HepG2 (cell line): ENCODE data around the gene TBXAS1. TPM values are rescaled to one million over a fixed set of nuclear protein-coding genes. Genes with fewer than 3 reads are reported as not detected.

Experiments
- ARNT2 ChIP-seq: sonication (generic); formaldehyde crosslinking; IDR thresholded peaks from 2 replicates; pipeline ENCODE4 v1.8.0; 2022; ENCODE audit warnings: mild to moderate bottlenecking, low read depth, missing genetic modification reagents, moderate library complexity
- EP300 ChIP-seq, 3 experiments: sonication (generic) in 1 of 3; formaldehyde crosslinking in 1 of 3; IDR thresholded peaks; 2 replicates each; pipeline versions ENCODE4 v1.5.1 to v1.6.1; 2011 to 2020; ENCODE audit warnings: low read depth in 2 of 3, low read length in 2 of 3, borderline replicate concordance in 1 of 3, improper control_type of control experiment in 1 of 3, mild to moderate bottlenecking in 1 of 3, missing genetic modification reagents in 1 of 3, moderate library complexity in 1 of 3
- FLYWCH1 ChIP-seq: sonication (generic); formaldehyde crosslinking; IDR thresholded peaks from 2 replicates; pipeline ENCODE4 v1.8.1; 2023; ENCODE audit warnings: mild to moderate bottlenecking, missing genetic modification reagents
- FOXK1 ChIP-seq: sonication (generic); formaldehyde crosslinking; IDR thresholded peaks from 2 replicates; pipeline ENCODE4 v1.4.0; 2020; ENCODE audit warnings: low read depth, missing genetic modification reagents, borderline replicate concordance
- HOXA5 ChIP-seq: sonication (generic); formaldehyde crosslinking; IDR thresholded peaks from 2 replicates; pipeline ENCODE4 v1.4.0; 2020; ENCODE audit warnings: missing genetic modification reagents
- SATB2 ChIP-seq: sonication (generic); formaldehyde crosslinking; IDR thresholded peaks from 2 replicates; pipeline ENCODE4 v1.5.0; 2020; ENCODE audit warnings: missing genetic modification reagents
- SMAD9 ChIP-seq: sonication (generic); formaldehyde crosslinking; IDR thresholded peaks from 2 replicates; pipeline ENCODE4 v1.5.1; 2020; ENCODE audit warnings: mild to moderate bottlenecking, missing genetic modification reagents
- SPEN ChIP-seq: sonication (generic); formaldehyde crosslinking; IDR thresholded peaks from 2 replicates; pipeline ENCODE4 v1.5.1; 2020; ENCODE audit warnings: low read depth, mild to moderate bottlenecking, missing genetic modification reagents
- ZNF20 ChIP-seq: sonication (generic); formaldehyde crosslinking; IDR thresholded peaks from 2 replicates; pipeline ENCODE4 v1.4.0; 2020; ENCODE audit warnings: mild to moderate bottlenecking, moderate library complexity, missing genetic modification reagents
- ZNF567 ChIP-seq: sonication (generic); formaldehyde crosslinking; IDR thresholded peaks from 2 replicates; pipeline ENCODE4 v1.8.1; 2023; ENCODE audit warnings: mild to moderate bottlenecking, missing genetic modification reagents, borderline replicate concordance
- ZNF749 ChIP-seq: sonication (generic); formaldehyde crosslinking; IDR thresholded peaks from 2 replicates; pipeline ENCODE4 v1.8.0; 2022; ENCODE audit warnings: mild to moderate bottlenecking, missing genetic modification reagents, moderate library complexity, borderline replicate concordance
- ZNF790 ChIP-seq: sonication (generic); formaldehyde crosslinking; IDR thresholded peaks from 2 replicates; pipeline ENCODE4 v1.8.0; 2022; ENCODE audit warnings: missing genetic modification reagents, mild to moderate bottlenecking, borderline replicate concordance
- polyA plus RNA-seq, 8 experiments: library from polyadenylated mRNA; depleted of rRNA in 3 of 8; stranded (reverse) in 7 of 8; unstranded in 1 of 8; fragments of >200 nt; fragmentation: Illumina TruSeq in 4 of 8; extraction: Trizol in 4 of 8; gene quantifications; 2 replicates each; pipeline versions ENCODE4 v1.2.1 to v1.2.3, GENCODE V29; 2011 to 2016; ENCODE audit warnings: low read depth in 4 of 8, missing spikeins in 1 of 8, mixed read lengths in 1 of 8; ENCODE audit not compliant: insufficient read depth in 1 of 8
- total RNA-seq, 5 experiments: library from RNA; depleted of rRNA; stranded (reverse); fragments of >200 nt; fragmentation: Illumina TruSeq; extraction: Trizol; gene quantifications; 2 replicates each; pipeline ENCODE4 v1.2.3, GENCODE V29; 2016; ENCODE audit warnings: low read depth in 1 of 5
- TF ChIP-seq, protein P1 (sequence below): sonication (generic); formaldehyde crosslinking; IDR thresholded peaks from 2 replicates; pipeline ENCODE4 v1.5.0; 2020; ENCODE audit warnings: mild to moderate bottlenecking, missing genetic modification reagents
- TF ChIP-seq, protein P2 (sequence below): sonication (generic); formaldehyde crosslinking; IDR thresholded peaks from 2 replicates; pipeline ENCODE4 v1.4.0; 2020; ENCODE audit warnings: missing genetic modification reagents, mild to moderate bottlenecking, borderline replicate concordance
- TF ChIP-seq, protein P3 (sequence below): sonication (generic); formaldehyde crosslinking; IDR thresholded peaks from 2 replicates; pipeline ENCODE4 v1.8.0; 2022; ENCODE audit warnings: mild to moderate bottlenecking, missing genetic modification reagents, moderate library complexity
- TF ChIP-seq, protein P4 (sequence below): fragments of 450-650 bp; IDR thresholded peaks from 2 replicates; pipeline ENCODE4 v1.6.1; 2016
- TF ChIP-seq, protein P5 (sequence below): sonication (generic); formaldehyde crosslinking; IDR thresholded peaks from 2 replicates; pipeline ENCODE4 v1.5.1; 2020; ENCODE audit warnings: mild to moderate bottlenecking, missing genetic modification reagents

Gene TBXAS1
- total and polyA plus RNA-seq, 2 of the 13 experiments (the other 11 are each of a cell fraction or from before 2014, with no cell fraction given): 4.0 to 4.9 TPM

DNA sequence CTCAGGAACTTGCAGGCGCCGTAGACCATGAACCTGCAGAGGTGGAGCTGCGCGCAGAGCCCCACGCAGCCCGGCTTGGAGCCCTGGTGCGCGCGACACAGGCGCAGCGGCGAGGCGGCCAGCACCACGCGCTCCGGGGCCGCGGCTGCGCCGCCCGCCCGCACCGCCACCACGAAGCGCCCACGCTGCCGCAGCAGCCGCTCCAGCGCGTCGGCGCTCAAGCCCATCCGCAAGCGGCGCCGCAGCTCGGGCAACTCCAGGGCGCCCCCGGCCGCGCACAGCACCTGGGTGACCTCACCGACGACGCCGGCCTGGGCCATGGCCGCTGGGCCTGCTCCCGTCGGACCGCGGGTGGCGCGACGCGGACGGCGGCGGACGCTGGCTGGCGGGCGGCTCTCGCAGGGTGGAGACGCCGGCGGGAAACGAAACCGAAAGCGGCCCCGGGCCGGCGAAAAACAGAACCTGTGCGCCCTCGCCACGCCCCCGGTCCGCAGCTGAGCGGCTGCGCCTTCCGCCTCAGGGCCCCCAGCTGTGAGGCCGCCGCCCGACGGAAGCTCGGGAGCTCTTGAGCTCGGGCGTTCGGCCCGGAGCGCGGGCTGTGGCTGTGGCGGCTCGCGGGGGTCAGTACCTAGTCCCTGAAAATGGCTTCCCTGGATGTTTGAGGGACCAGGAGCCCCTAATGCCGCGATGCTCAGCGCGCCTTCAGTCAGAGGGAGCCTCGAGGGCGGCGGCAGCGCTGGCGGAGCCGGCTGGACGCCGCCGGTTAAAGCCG lies 233.7 kb downstream of the TBXAS1 start, which contains the start of gene PARP12 (continued):
- TF ChIP-seq, protein P1, sequence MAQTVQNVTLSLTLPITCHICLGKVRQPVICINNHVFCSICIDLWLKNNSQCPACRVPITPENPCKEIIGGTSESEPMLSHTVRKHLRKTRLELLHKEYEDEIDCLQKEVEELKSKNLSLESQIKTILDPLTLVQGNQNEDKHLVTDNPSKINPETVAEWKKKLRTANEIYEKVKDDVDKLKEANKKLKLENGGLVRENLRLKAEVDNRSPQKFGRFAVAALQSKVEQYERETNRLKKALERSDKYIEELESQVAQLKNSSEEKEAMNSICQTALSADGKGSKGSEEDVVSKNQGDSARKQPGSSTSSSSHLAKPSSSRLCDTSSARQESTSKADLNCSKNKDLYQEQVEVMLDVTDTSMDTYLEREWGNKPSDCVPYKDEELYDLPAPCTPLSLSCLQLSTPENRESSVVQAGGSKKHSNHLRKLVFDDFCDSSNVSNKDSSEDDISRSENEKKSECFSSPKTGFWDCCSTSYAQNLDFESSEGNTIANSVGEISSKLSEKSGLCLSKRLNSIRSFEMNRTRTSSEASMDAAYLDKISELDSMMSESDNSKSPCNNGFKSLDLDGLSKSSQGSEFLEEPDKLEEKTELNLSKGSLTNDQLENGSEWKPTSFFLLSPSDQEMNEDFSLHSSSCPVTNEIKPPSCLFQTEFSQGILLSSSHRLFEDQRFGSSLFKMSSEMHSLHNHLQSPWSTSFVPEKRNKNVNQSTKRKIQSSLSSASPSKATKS (CRISPR knock-in tag): no peak
- TF ChIP-seq FLYWCH1 (no peak), ZNF749 (CRISPR knock-in tag) (no peak), EP300 (IDR thresholded peaks at IDR 0.05; ENCODE audit: low read depth in 2 of 2, low read length in 2 of 2) (0 out of 4 replicates have a peak, but pooled peaks of 1 of the 2 experiments have one; percentile 5), EP300 (CRISPR knock-in tag; IDR thresholded peaks at IDR 0.05; ENCODE audit: borderline replicate concordance) (no peak), FOXK1 (CRISPR knock-in tag) (no peak; the same call in 1 of the 2 replicates), SATB2 (0 out of 2 replicates have a peak, but pooled peaks have one; percentile 62), ARNT2 (peak; percentile 78; the same call in 1 of the 2 replicates), ZNF20 (CRISPR knock-in tag) (no peak), SPEN (CRISPR knock-in tag) (peak; percentile 63; the same call in 1 of the 2 replicates), ZNF790 (CRISPR knock-in tag) (no peak; the same call in 1 of the 2 replicates), ZNF567 (CRISPR knock-in tag) (0 out of 2 replicates have a peak, but pooled peaks have one; percentile 68), HOXA5 (CRISPR knock-in tag) (no peak), SMAD9 (no peak)
- TF ChIP-seq, protein P2, sequence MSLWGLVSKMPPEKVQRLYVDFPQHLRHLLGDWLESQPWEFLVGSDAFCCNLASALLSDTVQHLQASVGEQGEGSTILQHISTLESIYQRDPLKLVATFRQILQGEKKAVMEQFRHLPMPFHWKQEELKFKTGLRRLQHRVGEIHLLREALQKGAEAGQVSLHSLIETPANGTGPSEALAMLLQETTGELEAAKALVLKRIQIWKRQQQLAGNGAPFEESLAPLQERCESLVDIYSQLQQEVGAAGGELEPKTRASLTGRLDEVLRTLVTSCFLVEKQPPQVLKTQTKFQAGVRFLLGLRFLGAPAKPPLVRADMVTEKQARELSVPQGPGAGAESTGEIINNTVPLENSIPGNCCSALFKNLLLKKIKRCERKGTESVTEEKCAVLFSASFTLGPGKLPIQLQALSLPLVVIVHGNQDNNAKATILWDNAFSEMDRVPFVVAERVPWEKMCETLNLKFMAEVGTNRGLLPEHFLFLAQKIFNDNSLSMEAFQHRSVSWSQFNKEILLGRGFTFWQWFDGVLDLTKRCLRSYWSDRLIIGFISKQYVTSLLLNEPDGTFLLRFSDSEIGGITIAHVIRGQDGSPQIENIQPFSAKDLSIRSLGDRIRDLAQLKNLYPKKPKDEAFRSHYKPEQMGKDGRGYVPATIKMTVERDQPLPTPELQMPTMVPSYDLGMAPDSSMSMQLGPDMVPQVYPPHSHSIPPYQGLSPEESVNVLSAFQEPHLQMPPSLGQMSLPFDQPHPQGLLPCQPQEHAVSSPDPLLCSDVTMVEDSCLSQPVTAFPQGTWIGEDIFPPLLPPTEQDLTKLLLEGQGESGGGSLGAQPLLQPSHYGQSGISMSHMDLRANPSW (CRISPR knock-in tag): no peak
- TF ChIP-seq, protein P3, sequence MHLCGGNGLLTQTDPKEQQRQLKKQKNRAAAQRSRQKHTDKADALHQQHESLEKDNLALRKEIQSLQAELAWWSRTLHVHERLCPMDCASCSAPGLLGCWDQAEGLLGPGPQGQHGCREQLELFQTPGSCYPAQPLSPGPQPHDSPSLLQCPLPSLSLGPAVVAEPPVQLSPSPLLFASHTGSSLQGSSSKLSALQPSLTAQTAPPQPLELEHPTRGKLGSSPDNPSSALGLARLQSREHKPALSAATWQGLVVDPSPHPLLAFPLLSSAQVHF: no peak
- TF ChIP-seq, protein P4, sequence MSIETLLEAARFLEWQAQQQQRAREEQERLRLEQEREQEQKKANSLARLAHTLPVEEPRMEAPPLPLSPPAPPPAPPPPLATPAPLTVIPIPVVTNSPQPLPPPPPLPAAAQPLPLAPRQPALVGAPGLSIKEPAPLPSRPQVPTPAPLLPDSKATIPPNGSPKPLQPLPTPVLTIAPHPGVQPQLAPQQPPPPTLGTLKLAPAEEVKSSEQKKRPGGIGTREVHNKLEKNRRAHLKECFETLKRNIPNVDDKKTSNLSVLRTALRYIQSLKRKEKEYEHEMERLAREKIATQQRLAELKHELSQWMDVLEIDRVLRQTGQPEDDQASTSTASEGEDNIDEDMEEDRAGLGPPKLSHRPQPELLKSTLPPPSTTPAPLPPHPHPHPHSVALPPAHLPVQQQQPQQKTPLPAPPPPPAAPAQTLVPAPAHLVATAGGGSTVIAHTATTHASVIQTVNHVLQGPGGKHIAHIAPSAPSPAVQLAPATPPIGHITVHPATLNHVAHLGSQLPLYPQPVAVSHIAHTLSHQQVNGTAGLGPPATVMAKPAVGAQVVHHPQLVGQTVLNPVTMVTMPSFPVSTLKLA: no peak
- TF ChIP-seq, protein P5, sequence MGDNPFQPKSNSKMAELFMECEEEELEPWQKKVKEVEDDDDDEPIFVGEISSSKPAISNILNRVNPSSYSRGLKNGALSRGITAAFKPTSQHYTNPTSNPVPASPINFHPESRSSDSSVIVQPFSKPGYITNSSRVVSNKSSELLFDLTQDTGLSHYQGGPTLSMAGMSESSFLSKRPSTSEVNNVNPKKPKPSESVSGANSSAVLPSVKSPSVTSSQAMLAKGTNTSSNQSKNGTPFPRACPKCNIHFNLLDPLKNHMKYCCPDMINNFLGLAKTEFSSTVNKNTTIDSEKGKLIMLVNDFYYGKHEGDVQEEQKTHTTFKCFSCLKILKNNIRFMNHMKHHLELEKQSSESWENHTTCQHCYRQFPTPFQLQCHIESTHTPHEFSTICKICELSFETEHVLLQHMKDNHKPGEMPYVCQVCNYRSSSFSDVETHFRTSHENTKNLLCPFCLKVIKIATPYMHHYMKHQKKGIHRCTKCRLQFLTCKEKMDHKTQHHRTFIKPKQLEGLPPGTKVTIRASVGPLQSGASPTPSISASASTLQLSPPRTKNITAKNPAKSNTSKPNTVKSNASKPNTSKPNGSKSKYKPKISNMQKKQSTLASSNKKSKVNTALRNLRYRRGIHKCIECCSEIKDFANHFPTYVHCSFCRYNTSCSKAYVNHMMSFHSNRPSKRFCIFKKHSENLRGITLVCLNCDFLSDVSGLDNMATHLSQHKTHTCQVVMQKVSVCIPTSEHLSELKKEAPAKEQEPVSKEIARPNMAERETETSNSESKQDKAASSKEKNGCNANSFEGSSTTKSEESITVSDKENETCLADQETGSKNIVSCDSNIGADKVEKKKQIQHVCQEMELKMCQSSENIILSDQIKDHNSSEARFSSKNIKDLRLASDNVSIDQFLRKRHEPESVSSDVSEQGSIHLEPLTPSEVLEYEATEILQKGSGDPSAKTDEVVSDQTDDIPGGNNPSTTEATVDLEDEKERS (CRISPR knock-in tag): no peak
